Measurements from ENCODE around the gene MT2A. TPM values are rescaled to one million over a fixed set of nuclear protein-coding genes. Genes with fewer than 3 reads are reported as not detected.
A peak's percentile ranks its signal among the peaks of the same experiment; 100 is the strongest.
"Not testable (repeated sequence)": the region's sequence is repeated elsewhere in the genome, so short reads cannot be mapped to it uniquely, and the experiment has no call there.

MT2A gene
- total RNA-seq, 1 experiment from 2014 or later = 673 TPM

DNA sequence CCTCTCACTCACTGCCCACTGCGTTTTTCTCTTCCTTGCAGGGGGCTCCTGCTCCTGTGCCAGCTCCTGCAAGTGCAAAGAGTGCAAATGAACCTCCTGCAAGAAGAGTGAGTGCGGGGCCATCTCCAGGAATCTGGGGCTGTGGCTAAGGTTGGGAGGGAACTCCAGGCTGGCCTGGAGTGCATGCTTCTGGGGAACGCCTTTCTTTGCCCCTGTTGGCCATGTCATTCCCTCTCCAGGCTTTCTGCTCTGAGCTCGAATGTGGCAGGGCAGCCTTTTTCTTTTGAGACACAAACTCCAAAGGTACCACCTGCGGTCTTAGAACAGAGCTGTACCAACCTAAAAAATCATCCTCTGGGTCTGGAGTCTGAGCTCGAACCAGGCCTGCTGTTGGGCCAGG is 9.8 kb downstream of the MT2A start:
- in situ Hi-C loops (cut with HindIII; ENCODE audit: low pct_unique_long_range_greater_than_20kb, low sequenced_read_pairs) = no loop called here
- Histone ChIP-seq H3K36me3 (ENCODE audit: control insufficient read depth, insufficient read depth, low read length) (no peaks in the 10 kb centered on the region), H3K9me3 (ENCODE audit: control insufficient read depth, insufficient read depth, low read depth, low read length) (no peaks in the 10 kb centered on the region), H3K4me3 (ENCODE audit: low read depth in 2 of 2, low read length in 2 of 2) (peak overlapping the region; percentile 51 to 76), H3K27ac (ENCODE audit: low read length) (peak overlapping the region; percentile 93), H3K27me3 (ENCODE audit: control insufficient read depth, insufficient read depth, low read length) (no peaks in the 10 kb centered on the region), H3K4me1 (ENCODE audit: control insufficient read depth, insufficient read depth, low read length) (peaks cover 37% of the 10 kb centered on the region)
- ChIA-PET POLR2A (interaction anchor here (1.1 kb wide), 1 partner anchor 12 kb away, joined by 3 read pairs; no protein-coding TSS in a partner anchor), CTCF (interaction anchor here (0.6 kb wide), 1 partner anchor 349 kb away, joined by 5 read pairs; no protein-coding TSS in a partner anchor)
- no peak for TF ChIP-seq POLR2AphosphoS5 (IDR thresholded peaks at IDR 0.05; ENCODE audit: low read depth, low read length)
- TF ChIP-seq, protein P1, sequence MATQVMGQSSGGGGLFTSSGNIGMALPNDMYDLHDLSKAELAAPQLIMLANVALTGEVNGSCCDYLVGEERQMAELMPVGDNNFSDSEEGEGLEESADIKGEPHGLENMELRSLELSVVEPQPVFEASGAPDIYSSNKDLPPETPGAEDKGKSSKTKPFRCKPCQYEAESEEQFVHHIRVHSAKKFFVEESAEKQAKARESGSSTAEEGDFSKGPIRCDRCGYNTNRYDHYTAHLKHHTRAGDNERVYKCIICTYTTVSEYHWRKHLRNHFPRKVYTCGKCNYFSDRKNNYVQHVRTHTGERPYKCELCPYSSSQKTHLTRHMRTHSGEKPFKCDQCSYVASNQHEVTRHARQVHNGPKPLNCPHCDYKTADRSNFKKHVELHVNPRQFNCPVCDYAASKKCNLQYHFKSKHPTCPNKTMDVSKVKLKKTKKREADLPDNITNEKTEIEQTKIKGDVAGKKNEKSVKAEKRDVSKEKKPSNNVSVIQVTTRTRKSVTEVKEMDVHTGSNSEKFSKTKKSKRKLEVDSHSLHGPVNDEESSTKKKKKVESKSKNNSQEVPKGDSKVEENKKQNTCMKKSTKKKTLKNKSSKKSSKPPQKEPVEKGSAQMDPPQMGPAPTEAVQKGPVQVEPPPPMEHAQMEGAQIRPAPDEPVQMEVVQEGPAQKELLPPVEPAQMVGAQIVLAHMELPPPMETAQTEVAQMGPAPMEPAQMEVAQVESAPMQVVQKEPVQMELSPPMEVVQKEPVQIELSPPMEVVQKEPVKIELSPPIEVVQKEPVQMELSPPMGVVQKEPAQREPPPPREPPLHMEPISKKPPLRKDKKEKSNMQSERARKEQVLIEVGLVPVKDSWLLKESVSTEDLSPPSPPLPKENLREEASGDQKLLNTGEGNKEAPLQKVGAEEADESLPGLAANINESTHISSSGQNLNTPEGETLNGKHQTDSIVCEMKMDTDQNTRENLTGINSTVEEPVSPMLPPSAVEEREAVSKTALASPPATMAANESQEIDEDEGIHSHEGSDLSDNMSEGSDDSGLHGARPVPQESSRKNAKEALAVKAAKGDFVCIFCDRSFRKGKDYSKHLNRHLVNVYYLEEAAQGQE (IDR thresholded peaks at IDR 0.05; ENCODE audit: insufficient read depth in 1 of 2, low read depth in 2 of 2, low read length in 1 of 2) = no peak
- TF ChIP-seq, protein P2, sequence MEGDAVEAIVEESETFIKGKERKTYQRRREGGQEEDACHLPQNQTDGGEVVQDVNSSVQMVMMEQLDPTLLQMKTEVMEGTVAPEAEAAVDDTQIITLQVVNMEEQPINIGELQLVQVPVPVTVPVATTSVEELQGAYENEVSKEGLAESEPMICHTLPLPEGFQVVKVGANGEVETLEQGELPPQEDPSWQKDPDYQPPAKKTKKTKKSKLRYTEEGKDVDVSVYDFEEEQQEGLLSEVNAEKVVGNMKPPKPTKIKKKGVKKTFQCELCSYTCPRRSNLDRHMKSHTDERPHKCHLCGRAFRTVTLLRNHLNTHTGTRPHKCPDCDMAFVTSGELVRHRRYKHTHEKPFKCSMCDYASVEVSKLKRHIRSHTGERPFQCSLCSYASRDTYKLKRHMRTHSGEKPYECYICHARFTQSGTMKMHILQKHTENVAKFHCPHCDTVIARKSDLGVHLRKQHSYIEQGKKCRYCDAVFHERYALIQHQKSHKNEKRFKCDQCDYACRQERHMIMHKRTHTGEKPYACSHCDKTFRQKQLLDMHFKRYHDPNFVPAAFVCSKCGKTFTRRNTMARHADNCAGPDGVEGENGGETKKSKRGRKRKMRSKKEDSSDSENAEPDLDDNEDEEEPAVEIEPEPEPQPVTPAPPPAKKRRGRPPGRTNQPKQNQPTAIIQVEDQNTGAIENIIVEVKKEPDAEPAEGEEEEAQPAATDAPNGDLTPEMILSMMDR (IDR thresholded peaks at IDR 0.05) = no peak
- no peak for TF ChIP-seq TCF7L2 (IDR thresholded peaks at IDR 0.05; ENCODE audit: low read depth, low read length)
- TF ChIP-seq SIN3A (IDR thresholded peaks at IDR 0.05; ENCODE audit: borderline replicate concordance, insufficient read depth, low read depth, low read length) = no peak
- BruUV-seq (replicated peaks) = TSS peak; percentile 95
- intact Hi-C loops (cut with micrococcal nuclease; ENCODE audit: unreplicated experiment) = no loop called here
- ATAC-seq (no peak), DNase-seq (ENCODE audit: low read depth, low spot score) (no peak)

DNA sequence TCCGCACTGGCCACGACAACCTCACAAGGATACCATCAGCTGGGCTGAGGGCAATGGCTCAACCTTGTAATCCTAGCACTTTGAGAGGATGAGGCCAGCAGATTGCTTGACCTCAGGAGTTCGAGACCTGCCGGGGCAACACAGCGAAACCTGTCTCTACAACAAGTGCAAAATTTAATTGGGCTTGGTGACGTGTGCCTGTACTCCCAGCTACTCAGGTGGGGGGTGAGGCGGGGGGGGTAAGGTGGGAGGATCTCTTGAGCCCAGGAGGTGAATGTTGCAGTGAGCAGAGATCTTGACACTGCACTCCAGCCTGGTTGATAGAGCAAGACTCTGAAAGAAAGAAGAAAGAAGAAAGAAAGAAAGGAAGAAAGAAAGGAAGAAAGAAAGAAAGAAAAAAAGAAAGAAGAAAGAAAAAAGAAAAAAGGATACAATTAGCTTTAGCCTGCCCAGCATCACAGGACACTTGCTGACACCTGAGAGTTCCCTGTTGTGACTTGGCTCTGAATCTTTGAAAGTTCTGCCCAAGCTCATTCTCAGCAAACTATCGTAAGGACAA is 12.0 kb downstream of the MT2A start:
- Histone ChIP-seq H3K4me1 (ENCODE audit: control insufficient read depth, insufficient read depth, low read length) (peaks cover 20% of the 10 kb centered on the region), H3K9me3 (ENCODE audit: control insufficient read depth, insufficient read depth, low read depth, low read length) (no peaks in the 10 kb centered on the region), H3K27ac (ENCODE audit: low read length) (no peak overlapping the region), H3K27me3 (ENCODE audit: control insufficient read depth, insufficient read depth, low read length) (no peaks in the 10 kb centered on the region), H3K36me3 (ENCODE audit: control insufficient read depth, insufficient read depth, low read length) (no peaks in the 10 kb centered on the region), H3K4me3 (ENCODE audit: low read depth in 2 of 2, low read length in 2 of 2) (no peak overlapping the region)
- POLR2A ChIA-PET = interaction anchor here (1.0 kb wide), 1 partner anchor 12 kb away, joined by 4 read pairs; the partner anchor contains the start of gene MT2A
- no peak for TF ChIP-seq SIN3A (IDR thresholded peaks at IDR 0.05; ENCODE audit: borderline replicate concordance, insufficient read depth, low read depth, low read length)
- no peak for TF ChIP-seq POLR2AphosphoS5 (IDR thresholded peaks at IDR 0.05; ENCODE audit: low read depth, low read length)
- TF ChIP-seq, protein P1 (IDR thresholded peaks at IDR 0.05; ENCODE audit: insufficient read depth in 1 of 2, low read depth in 2 of 2, low read length in 1 of 2) = no peak
- TF ChIP-seq, protein P2 (IDR thresholded peaks at IDR 0.05) = no peak
- TF ChIP-seq TCF7L2 (IDR thresholded peaks at IDR 0.05; ENCODE audit: low read depth, low read length) = no peak
- in situ Hi-C loops (cut with HindIII; ENCODE audit: low pct_unique_long_range_greater_than_20kb, low sequenced_read_pairs) = no loop called here
- ATAC-seq (no peak), DNase-seq (ENCODE audit: low read depth, low spot score) (no peak)
- intact Hi-C loops (cut with micrococcal nuclease; ENCODE audit: unreplicated experiment) = no loop called here
- BruUV-seq (replicated peaks) = no TSS peak
- CTCF ChIA-PET = no interaction called here

GRCh38 chr16:56621665-56622445 is 13.5 kb downstream of the MT2A start:
- Histone ChIP-seq H3K4me1 (ENCODE audit: control insufficient read depth, insufficient read depth, low read length) (peaks cover 12% of the 10 kb centered on the region), H3K27ac (ENCODE audit: low read length) (peak overlapping the region; percentile 68)
- in situ Hi-C loops (cut with HindIII; ENCODE audit: low pct_unique_long_range_greater_than_20kb, low sequenced_read_pairs); H3K36me3 ChIP-seq (ENCODE audit: control insufficient read depth, insufficient read depth, low read length); DNase-seq (ENCODE audit: low read depth, low spot score); H3K9me3 ChIP-seq (ENCODE audit: control insufficient read depth, insufficient read depth, low read depth, low read length); intact Hi-C loops (cut with micrococcal nuclease; ENCODE audit: unreplicated experiment); CTCF ChIA-PET; POLR2A ChIA-PET; BruUV-seq (replicated peaks); ATAC-seq; H3K27me3 ChIP-seq (ENCODE audit: control insufficient read depth, insufficient read depth, low read length); H3K4me3 ChIP-seq (ENCODE audit: low read depth in 2 of 2, low read length in 2 of 2): not testable (repeated sequence)
